Measurements from ENCODE around the gene UBR7.
A peak's percentile ranks its signal among the peaks of the same experiment; 100 is the strongest.

The UBR7 gene

DNA sequence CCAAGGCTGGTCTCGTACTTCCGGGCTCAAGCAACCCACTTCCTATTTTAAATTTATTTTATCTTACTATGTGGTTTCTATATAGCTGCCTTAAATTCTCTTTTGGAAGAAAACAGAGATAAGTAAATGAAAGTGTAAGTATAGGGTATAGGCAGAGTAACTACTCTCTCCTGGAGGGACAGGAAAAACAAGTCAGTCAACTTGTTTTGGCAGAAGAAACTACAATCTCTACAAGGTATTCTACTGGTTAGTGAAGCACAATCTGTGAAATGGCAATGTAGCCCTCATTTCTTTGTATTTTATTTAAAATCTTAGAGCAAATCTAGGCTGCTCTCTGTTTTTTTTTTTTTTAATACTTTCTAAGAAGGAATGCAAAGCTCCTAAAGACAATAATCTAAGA is 55.4 kb downstream of the UBR7 start:
- no peak for DNase-seq

DNA sequence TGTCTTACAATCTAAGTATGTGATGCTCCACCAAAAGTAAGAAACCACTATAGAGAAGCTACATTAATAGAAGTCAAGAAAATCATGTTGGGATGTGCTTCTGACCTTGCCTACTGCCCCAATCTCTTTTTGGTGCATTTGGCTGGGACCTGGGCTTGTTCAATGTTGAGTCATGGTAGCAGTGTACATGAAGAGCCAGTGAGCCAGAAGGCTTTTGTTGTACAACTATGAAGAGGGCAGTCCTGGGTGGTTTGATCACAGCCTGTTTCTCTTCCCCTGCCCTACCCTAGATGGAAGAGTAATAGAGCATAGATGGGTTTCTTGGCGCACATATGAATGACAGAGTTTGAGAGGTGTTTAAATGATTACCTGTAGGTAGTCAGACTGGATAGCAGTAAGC is 56.4 kb downstream of the UBR7 start:
- no peak for DNase-seq

DNA sequence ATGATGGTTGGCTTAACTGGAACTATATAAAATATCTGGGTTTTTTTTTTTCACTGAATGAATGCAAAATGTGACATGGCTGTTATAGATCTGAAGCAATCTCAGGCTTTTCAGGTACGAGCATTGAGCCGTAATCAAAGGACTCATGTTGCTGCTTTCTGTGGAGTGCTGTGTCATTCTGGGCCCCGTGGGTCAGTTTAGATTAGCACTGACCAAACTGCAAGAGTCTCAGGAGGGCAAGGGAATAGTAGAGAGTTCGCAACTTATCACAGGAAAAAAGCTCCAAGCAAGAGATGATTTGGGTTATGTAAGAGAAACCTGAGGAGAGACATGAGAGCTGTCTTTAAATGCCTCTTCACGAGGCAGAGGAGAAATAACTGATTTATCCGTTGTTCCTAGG is 59.1 kb downstream of the UBR7 start:
- DNase-seq: no peak

DNA sequence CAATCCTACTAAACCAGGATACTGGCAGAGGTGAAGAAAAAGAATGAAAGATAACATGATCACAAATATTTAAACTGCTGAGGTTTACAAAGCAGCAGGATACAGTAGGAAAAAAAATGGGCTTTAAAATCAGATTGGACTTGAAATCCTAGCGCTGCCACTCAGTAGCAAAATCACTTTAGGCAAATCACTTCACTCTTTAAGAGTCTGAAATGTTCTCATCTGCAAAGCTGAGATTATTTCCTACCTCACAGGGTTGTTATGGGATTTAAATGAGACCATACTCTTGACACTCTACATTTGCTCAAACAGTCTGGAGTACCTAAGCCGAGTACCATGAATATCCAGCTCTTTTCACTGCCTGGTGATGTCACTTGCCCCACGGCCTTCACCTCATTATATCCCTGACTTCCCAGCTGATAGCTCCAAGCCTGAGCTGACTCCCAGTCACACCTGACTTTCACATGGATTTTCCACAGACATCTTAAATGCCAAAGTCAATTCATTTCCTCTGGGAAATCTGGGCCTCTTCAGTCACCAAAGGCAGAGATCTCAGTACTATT is 60.2 kb downstream of the UBR7 start:
- DNase-seq: no peak

DNA sequence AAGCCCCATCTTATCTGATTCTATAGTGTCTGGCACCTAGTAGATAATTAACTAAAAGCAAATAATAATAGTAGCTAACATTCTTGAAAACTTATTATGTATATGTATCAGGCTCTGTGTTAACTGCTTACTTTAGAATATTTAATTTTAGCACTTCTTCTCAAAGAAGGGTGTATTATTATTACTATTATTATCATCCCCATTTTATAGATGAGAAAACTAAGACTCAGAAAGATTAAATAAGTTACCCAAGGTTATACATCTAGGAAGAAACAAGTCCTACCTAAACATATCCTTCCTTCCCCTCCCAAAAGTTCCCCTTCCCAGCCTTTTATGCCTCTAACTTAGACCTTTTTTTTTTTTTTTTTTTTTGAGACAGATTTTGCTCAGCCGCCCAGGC is 61.4 kb downstream of the UBR7 start:
- DNase-seq: no peak

DNA sequence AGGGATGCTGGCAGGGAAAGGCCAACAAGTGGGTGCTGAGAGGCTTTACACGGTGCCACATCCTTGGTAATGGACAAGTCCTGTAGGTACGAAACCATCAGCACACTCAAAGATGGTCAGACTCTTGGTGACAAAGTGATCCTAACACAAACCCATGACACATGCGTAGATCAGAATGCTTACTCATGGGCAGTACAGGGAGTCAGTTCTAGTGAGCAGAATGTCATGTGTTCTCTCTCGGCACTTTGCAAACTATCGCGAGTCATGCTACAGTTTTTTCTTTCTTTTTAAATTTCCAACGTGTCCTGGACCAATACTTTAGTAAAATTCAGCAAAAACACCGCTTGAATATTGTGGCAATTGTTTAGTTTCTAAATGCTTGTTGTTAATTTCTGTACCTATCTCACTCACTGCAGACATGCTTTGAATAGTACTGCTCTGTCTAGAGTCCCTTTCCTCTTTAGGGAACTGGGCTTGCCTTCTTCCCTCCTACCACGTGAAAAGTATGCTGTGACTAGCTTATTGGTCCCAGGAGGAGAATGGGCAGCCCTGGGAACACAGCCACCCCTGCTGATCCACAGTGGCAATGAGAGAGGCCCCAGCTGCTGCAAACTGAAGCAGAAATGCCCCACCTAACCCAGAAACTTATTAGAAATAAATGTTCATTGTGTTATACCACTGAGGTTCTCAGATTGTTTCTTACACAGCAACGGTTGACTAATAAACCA is 62.4 kb downstream of the UBR7 start:
- peak; percentile 43 for DNase-seq

DNA sequence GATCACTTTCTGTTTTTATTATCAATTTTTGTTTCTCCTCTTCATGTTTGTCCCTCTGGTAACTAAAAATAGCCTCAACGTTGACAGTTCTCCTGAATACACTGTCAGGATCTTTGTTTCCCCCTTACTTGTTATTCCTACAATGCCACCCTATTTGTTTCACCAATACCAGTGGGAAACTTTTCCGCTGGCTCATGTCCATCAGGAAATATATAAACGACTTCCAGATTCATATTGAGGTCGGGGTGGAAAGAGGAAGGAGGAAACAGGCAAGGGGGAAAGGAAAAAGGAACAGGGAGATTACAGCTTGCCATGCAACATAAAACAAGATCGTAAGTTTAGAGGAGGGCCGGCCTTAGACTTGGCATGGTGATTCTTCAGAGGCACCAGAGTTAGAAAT is 64.1 kb downstream of the UBR7 start:
- no peak for DNase-seq

DNA sequence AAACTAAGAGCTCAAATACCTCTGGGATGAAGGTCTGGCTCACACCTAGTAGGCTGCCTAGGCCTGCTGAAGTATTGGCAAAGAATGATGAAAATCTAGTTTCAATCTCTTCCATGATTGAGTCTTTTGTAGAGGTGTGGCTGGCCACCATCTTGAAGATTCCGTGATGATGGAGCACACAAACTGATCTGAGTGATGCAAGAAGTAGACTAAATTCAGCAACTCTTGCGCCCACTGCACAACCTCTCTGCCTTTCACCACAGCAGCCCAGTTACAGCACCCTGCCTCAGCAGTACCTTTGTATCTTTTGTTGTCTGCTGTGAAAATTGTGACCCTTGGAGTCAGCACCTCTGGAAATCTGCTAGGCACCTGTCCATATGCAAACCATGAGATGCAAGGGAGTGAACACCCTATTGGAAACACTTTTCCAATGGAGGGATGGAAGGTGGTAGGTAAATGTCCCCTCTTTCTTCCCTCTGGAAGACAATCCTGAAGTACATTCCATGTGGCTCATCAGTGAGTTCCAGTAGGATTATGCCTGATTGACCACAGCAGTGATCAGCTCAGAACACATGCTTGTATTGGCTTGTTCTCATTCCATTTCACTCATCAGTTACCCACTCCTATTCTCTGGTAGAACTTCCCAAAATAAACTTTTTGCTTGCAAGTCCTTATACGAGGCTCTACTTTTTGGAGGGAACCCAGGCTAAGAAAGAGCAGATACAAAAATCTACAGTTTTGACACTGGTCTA is 67.2 kb downstream of the UBR7 start:
- DNase-seq: no peak

DNA sequence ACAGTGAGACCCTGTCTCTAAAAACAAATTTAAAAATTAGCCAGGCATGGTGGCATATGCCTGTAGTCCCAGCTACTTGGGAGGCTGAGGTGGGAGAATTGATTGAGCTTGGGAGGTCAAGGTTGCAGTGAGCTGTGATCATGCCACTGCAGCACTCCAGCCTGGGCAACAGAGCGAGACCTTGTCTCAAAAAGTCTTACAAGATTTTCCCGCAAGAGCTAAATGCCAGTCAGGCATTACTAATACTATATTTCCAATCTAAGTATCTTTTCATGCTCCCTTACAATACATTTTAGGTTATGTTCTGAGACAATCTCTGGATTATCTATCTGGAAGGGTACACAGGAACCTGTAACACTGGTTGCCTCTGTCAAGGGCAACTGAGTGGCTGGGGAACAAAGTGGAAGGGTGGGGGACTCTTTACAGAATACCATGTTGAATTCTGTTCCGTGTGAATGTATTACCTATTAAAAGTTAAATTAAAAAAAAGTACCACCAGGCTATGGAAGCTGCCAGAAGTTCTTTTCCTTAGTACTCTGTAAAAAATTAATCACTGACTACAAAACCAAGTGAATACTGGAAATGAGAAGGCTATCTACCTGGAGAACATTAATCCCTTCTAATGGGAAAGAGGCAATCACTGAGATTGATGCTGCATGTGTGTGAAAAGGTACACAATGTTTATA is 69.1 kb downstream of the UBR7 start:
- DNase-seq: no peak

All from fibroblast of skin of scalp (primary cell).